Measurements from ENCODE around the gene COQ8B. TPM values are rescaled to one million over a fixed set of nuclear protein-coding genes. Genes with fewer than 3 reads are reported as not detected.

The COQ8B gene
- total RNA-seq, 1 donor from 2014 or later, result 24.0 TPM

DNA sequence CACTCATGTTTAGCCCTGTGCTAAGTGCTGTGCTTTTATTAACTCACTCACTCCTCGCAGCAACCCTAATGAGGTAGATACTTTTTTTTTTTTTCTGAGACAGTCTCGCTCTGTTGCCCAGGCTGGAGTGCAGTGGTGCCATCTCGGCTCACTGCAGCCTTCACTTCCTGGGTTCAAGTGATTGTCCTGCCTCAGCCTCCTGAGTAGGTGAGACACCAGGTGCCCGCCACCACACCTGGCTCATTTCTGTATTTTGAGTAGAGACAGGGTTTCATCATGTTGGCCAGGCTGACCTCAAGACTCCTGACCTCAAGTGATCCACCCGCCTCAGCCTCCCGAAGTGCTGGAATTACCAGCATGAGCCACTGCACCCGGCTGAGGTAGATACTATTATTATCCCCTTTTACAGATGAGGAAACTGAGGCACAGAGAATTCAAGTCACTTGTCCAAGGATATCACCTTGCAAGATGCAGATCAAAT is 2.8 kb upstream of the COQ8B start:
- H3K36me3 ChIP-seq, result peaks cover 22% of the 10 kb centered on the region
- H3K4me1 ChIP-seq, result peaks cover 78% of the 10 kb centered on the region
- DNase-seq, result no peak
- no peaks in the 10 kb centered on the region for H3K9me3 ChIP-seq (replicated peaks)
- peak overlapping the region; percentile 85 for H3K4me3 ChIP-seq
- TF ChIP-seq CTCF (IDR thresholded peaks at IDR 0.05; ENCODE audit: borderline replicate concordance), result no peak
- intact Hi-C loops (cut with micrococcal nuclease), result no loop called here
- peak overlapping the region; percentile 97 for H3K27ac ChIP-seq (replicated peaks)
- no peaks in the 10 kb centered on the region for H3K27me3 ChIP-seq (ENCODE audit: low read depth)

GRCh38 chr19:40718774-40719391 is 2.2 kb upstream of the COQ8B start:
- TF ChIP-seq CTCF (IDR thresholded peaks at IDR 0.05; ENCODE audit: borderline replicate concordance), result no peak
- Histone ChIP-seq H3K4me1 (peaks cover 84% of the 10 kb centered on the region), H3K36me3 (peaks cover 17% of the 10 kb centered on the region), H3K4me3 (peak overlapping the region; percentile 85), H3K27me3 (ENCODE audit: low read depth) (no peaks in the 10 kb centered on the region), H3K9me3 (replicated peaks) (no peaks in the 10 kb centered on the region), H3K27ac (replicated peaks) (peak overlapping the region; percentile 97)
- peak; percentile 52 for DNase-seq
- intact Hi-C loops (cut with micrococcal nuclease), result no loop called here

- no peak for TF ChIP-seq CTCF (IDR thresholded peaks at IDR 0.05; ENCODE audit: borderline replicate concordance)
- peaks cover 91% of the 10 kb centered on the region for H3K4me1 ChIP-seq
- no peak for DNase-seq
- H3K27me3 ChIP-seq (ENCODE audit: low read depth), result no peaks in the 10 kb centered on the region
- peak overlapping the region; percentile 97 for H3K27ac ChIP-seq (replicated peaks)
- peak overlapping the region; percentile 85 for H3K4me3 ChIP-seq
- peaks cover 14% of the 10 kb centered on the region for H3K36me3 ChIP-seq
- intact Hi-C loops (cut with micrococcal nuclease), result no loop called here
- H3K9me3 ChIP-seq (replicated peaks), result no peaks in the 10 kb centered on the region
Observed at GRCh38 chr19:40717880-40718773, 1.4 kb upstream of the COQ8B start.

GRCh38 chr19:40717325-40717879 is 716 bp upstream of the COQ8B start:
- peak overlapping the region; percentile 97 for H3K27ac ChIP-seq (replicated peaks)
- H3K4me1 ChIP-seq, result peaks cover 84% of the 10 kb centered on the region
- DNase-seq, result no peak
- H3K4me3 ChIP-seq, result peak overlapping the region; percentile 85
- no peaks in the 10 kb centered on the region for H3K9me3 ChIP-seq (replicated peaks)
- TF ChIP-seq CTCF (IDR thresholded peaks at IDR 0.05; ENCODE audit: borderline replicate concordance), result no peak
- H3K27me3 ChIP-seq (ENCODE audit: low read depth), result no peaks in the 10 kb centered on the region
- intact Hi-C loops (cut with micrococcal nuclease), result no loop called here
- H3K36me3 ChIP-seq, result peaks cover 12% of the 10 kb centered on the region

DNA sequence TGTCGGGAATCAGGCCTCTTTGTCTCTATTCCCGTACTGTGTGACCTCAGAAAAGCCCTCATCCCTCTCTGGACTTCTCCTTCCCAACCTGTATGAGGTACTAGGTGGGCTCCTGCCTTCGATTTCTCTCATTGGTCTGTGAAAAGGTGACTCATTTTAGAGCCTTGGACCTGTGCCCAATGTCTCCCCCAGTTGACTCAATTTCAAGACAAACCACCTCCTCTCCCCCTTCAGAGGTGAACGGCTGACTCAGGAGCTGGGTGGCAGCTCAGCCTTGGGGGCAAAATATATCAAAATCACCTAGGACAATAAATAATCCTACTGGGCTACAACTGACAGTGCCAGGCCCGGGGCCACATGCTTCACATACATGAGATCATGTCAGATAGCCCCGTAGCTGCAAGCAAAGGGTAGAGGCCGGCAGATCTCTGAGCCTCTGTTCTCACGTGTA is 630 bp downstream of the COQ8B start:
- peaks cover 70% of the 10 kb centered on the region for H3K4me1 ChIP-seq
- TF ChIP-seq CTCF (IDR thresholded peaks at IDR 0.05; ENCODE audit: borderline replicate concordance), result no peak
- no peak for DNase-seq

More for the DNA sequence above, 630 bp downstream of the COQ8B start:
- H3K27ac ChIP-seq (replicated peaks), result peak overlapping the region; percentile 97
- peaks cover 16% of the 10 kb centered on the region for H3K36me3 ChIP-seq
- no peaks in the 10 kb centered on the region for H3K27me3 ChIP-seq (ENCODE audit: low read depth)
- intact Hi-C loops (cut with micrococcal nuclease), result no loop called here
- no peaks in the 10 kb centered on the region for H3K9me3 ChIP-seq (replicated peaks)
- peak overlapping the region; percentile 85 for H3K4me3 ChIP-seq
